IMR-90 (cell line): Measurements from ENCODE around the gene ERAP2. TPM values are rescaled to one million over a fixed set of nuclear protein-coding genes. Genes with fewer than 3 reads are reported as not detected.

Source experiments
- ATAC-seq: fragments of 200-7000 bp; cut with Tn5 transposase; 2 replicates; pipeline ENCODE4 v1.9.1; 2020; ENCODE audit warnings: low read depth, mild to moderate bottlenecking, moderate library complexity
- BruUV-seq: library from RNA; stranded (reverse); fragments of 400-500 nt; replicated peaks from 2 replicates; lab custom pipeline; 2021; lab: Mats Ljungman, UMichigan
- CTCF ChIA-PET: fragments of 300-600 bp; formaldehyde crosslinking; extraction: SDS; loops from one replicate; lab custom pipeline; 2021; ENCODE audit warnings: antibody characterized with exemption; lab: Yijun Ruan, JAX
- POLR2A ChIA-PET: fragments of 300-600 bp; sonication (Branson Sonifier 250); formaldehyde crosslinking; loops from one replicate; lab custom pipeline; 2022; ENCODE audit warnings: antibody characterized with exemption; ENCODE audit not compliant: unreplicated experiment; lab: Charles Lee
- DNase-seq: peaks from one replicate; pipeline ENCODE4 v3.0.0; 2013
- H2AFZ ChIP-seq: replicated peaks from 2 replicates; pipeline ENCODE3; 2013; ENCODE audit warnings: low read length, mild to moderate bottlenecking; ENCODE audit not compliant: poor library complexity
- H2AK5ac ChIP-seq: 2 replicates; pipeline ENCODE4 v1.6.1; 2013; ENCODE audit warnings: low read depth, low read length, inconsistent platforms
- H2AK9ac ChIP-seq: replicated peaks from 2 replicates; pipeline ENCODE3; 2013; ENCODE audit warnings: mild to moderate bottlenecking, low read depth, low read length, moderate library complexity; ENCODE audit not compliant: poor library complexity
- H2BK120ac ChIP-seq: 2 replicates; pipeline ENCODE4 v1.6.1; 2013; ENCODE audit warnings: low read depth, low read length, inconsistent platforms
- H2BK15ac ChIP-seq: 3 replicates; pipeline ENCODE4 v1.6.1; 2013; ENCODE audit warnings: low read depth, low read length, inconsistent platforms
- H2BK20ac ChIP-seq: 2 replicates; pipeline ENCODE4 v1.6.1; 2013; ENCODE audit warnings: low read depth, mild to moderate bottlenecking, inconsistent platforms, low read length, moderate library complexity
- H2BK5ac ChIP-seq: 2 replicates; pipeline ENCODE4 v1.6.1; 2013; ENCODE audit warnings: mild to moderate bottlenecking, low read depth, low read length, inconsistent platforms; ENCODE audit not compliant: poor library complexity, severe bottlenecking
- H3K14ac ChIP-seq: replicated peaks from 2 replicates; pipeline ENCODE4 v1.6.1; 2013; ENCODE audit warnings: low read depth, low read length, inconsistent platforms
- H3K18ac ChIP-seq: 2 replicates; pipeline ENCODE4 v1.6.1; 2013; ENCODE audit warnings: low read depth, low read length, control low read depth
- H3K23ac ChIP-seq: 2 replicates; pipeline ENCODE4 v1.6.1; 2013; ENCODE audit warnings: low read depth, low read length, inconsistent platforms
- H3K27ac ChIP-seq: 2 replicates; pipeline ENCODE4 v1.5.1; 2013; ENCODE audit warnings: mild to moderate bottlenecking, control low read depth, low read length; ENCODE audit not compliant: insufficient read depth
- H3K27me3 ChIP-seq: 2 replicates; pipeline ENCODE4 v1.6.1; 2013; ENCODE audit warnings: low read length; ENCODE audit not compliant: control insufficient read depth, insufficient read depth
- H3K36me3 ChIP-seq: 2 replicates; pipeline ENCODE4 v1.6.1; 2013; ENCODE audit warnings: low read length, mixed read lengths; ENCODE audit not compliant: control insufficient read depth, insufficient read depth
- H3K4ac ChIP-seq: 2 replicates; pipeline ENCODE4 v1.6.1; 2013; ENCODE audit warnings: low read depth, low read length, inconsistent platforms
- H3K4me1 ChIP-seq: 2 replicates; pipeline ENCODE4 v1.6.1; 2013; ENCODE audit warnings: low read length, mixed read lengths; ENCODE audit not compliant: control insufficient read depth, insufficient read depth
- H3K4me2 ChIP-seq: 2 replicates; pipeline ENCODE4 v1.6.1; 2013; ENCODE audit warnings: low read depth, mild to moderate bottlenecking, control low read depth, low read length, moderate library complexity
- H3K4me3 ChIP-seq: 2 replicates; pipeline ENCODE4 v1.5.1; 2013; ENCODE audit warnings: low read depth, mild to moderate bottlenecking, control low read depth, low read length, moderate library complexity; ENCODE audit not compliant: insufficient read depth
- H3K56ac ChIP-seq: 2 replicates; pipeline ENCODE4 v1.6.1; 2013; ENCODE audit warnings: low read length, inconsistent platforms; ENCODE audit not compliant: insufficient read depth; ENCODE audit errors: extremely low read depth
- H3K79me1 ChIP-seq, 2 experiments: 2 replicates each; pipeline ENCODE4 v1.6.1; 2013; ENCODE audit warnings: low read length in 2 of 2, inconsistent platforms in 1 of 2, low read depth in 1 of 2
- H3K9ac ChIP-seq: 2 replicates; pipeline ENCODE4 v1.6.1; 2013; ENCODE audit warnings: low read depth, low read length, control low read depth
- H3K9me1 ChIP-seq: 2 replicates; pipeline ENCODE4 v1.6.1; 2013; ENCODE audit warnings: low read length, inconsistent platforms; ENCODE audit not compliant: insufficient read depth
- H3K9me3 ChIP-seq: 2 replicates; pipeline ENCODE4 v1.6.1; 2013; ENCODE audit warnings: low read length; ENCODE audit not compliant: control insufficient read depth, insufficient read depth
- H4K20me1 ChIP-seq: 2 replicates; pipeline ENCODE4 v1.6.1; 2013; ENCODE audit warnings: low read length, inconsistent platforms; ENCODE audit not compliant: insufficient read depth
- H4K5ac ChIP-seq: 2 replicates; pipeline ENCODE4 v1.6.1; 2013; ENCODE audit warnings: mild to moderate bottlenecking, low read depth, low read length, control low read depth
- H4K8ac ChIP-seq, 2 experiments: 2 replicates each; pipeline ENCODE4 v1.6.1; 2013; ENCODE audit warnings: low read depth in 2 of 2, low read length in 2 of 2, control low read depth in 1 of 2, inconsistent platforms in 1 of 2
- H4K91ac ChIP-seq: 2 replicates; pipeline ENCODE4 v1.6.1; 2013; ENCODE audit warnings: low read depth, low read length, inconsistent platforms; ENCODE audit not compliant: insufficient read depth
- FOS ChIP-seq: fragments of 150-350 bp; IDR thresholded peaks from 2 replicates; pipeline ENCODE4 v1.6.1; 2016; ENCODE audit warnings: low read depth, low read length
- MXI1 ChIP-seq: IDR thresholded peaks from 2 replicates; pipeline ENCODE4 v1.6.1; 2012; ENCODE audit warnings: low read depth, mild to moderate bottlenecking, low read length, moderate library complexity, borderline replicate concordance
- RAD21 ChIP-seq: IDR thresholded peaks from 2 replicates; pipeline ENCODE4 v1.6.1; 2012; ENCODE audit warnings: low read length, improper control_type of control experiment
- SMC3 ChIP-seq: fragments of 150-350 bp; IDR thresholded peaks from 2 replicates; pipeline ENCODE4 v1.6.1; 2016; ENCODE audit warnings: low read depth, mild to moderate bottlenecking, antibody characterized with exemption, low read length, moderate library complexity
- WGBS, 2 experiments: methylation state at CpG; one replicate each; pipeline versions ENCODE4 v1.1.5 to v1.1.7; 2013; ENCODE audit warnings: missing lambda C conversion rate in 2 of 2; ENCODE audit not compliant: insufficient read length in 1 of 2; ENCODE audit errors: extremely low coverage in 2 of 2; 5-methylcytosine and 5-hydroxymethylcytosine counted together
- dilution Hi-C: fragments of 300-500 bp; cut with HindIII; formaldehyde crosslinking; loops from one replicate; pipeline ENCODE4 v1.14.3; 2018; ENCODE audit warnings: low sequenced_read_pairs; ENCODE audit not compliant: unreplicated experiment
- in situ Hi-C: fragments of 300-500 bp; cut with MboI; formaldehyde crosslinking; loops from 3 replicates; pipeline ENCODE4 v1.14.3; 2019; ENCODE audit warnings: low sequenced_read_pairs, inconsistent platforms, mixed read lengths
- intact Hi-C: fragments of 100-400 bp; cut with micrococcal nuclease; formaldehyde crosslinking; loops from 2 replicates; pipeline ENCODE4 v1.10.0; 2022
- polyA plus RNA-seq, 3 experiments: library from polyadenylated mRNA; depleted of rRNA; stranded (reverse); fragments of >200 nt; gene quantifications; 2 replicates each; pipeline ENCODE4 v1.2.3, GENCODE V29; 2012; ENCODE audit warnings: low replicate concordance in 1 of 3
- total RNA-seq: library from RNA; depleted of rRNA; stranded (reverse); fragments of >200 nt; gene quantifications from 2 replicates; pipeline ENCODE4 v1.2.3, GENCODE V29; 2012

ERAP2 gene
- total and polyA plus RNA-seq, 2 of the 4 experiments (the other 2 are of a cell fraction), result 10.6 to 21.3 TPM

- Histone ChIP-seq H3K27ac (no peak overlapping the region), H4K91ac (no peak overlapping the region)
- ATAC-seq, result peak; percentile 85
These were observed 91.8 kb downstream of the ERAP2 start for GRCh38 chr5:96968074-96968473.

More at GRCh38 chr5:96968074-96968473, 91.8 kb downstream of the ERAP2 start:
- H3K4me3 ChIP-seq, result no peak overlapping the region
- 0 out of 2 replicates have a peak overlapping the region, but pooled peaks have one; percentile 1 for H3K4me2 ChIP-seq
- H2AFZ ChIP-seq, result no peak overlapping the region
- H2AK9ac ChIP-seq, result no peak overlapping the region
- peaks cover 10% of the 10 kb centered on the region for H3K9me1 ChIP-seq
- peaks cover 7% of the 10 kb centered on the region for H3K4me1 ChIP-seq
- no peaks in the 10 kb centered on the region for H4K20me1 ChIP-seq
- BruUV-seq, result no TSS peak
- H3K79me1 ChIP-seq, result peaks cover 16 to 39% of the 10 kb centered on the region in 2 experiments
- H3K4ac ChIP-seq, result no peak overlapping the region
- no peak overlapping the region for H3K9ac ChIP-seq
- H3K56ac ChIP-seq, result no peak overlapping the region
- DNase-seq, result peak; percentile 52
- H2BK15ac ChIP-seq, result no peak overlapping the region
- no peak overlapping the region for H2BK20ac ChIP-seq
- intact Hi-C loops (no loop called here), dilution Hi-C loops (no loop called here), in situ Hi-C loops (no loop called here)
- no peak overlapping the region for H3K14ac ChIP-seq
- ChIA-PET POLR2A (no interaction called here), CTCF (no interaction called here)
- H2BK120ac ChIP-seq, result no peak overlapping the region
- no peak overlapping the region for H3K18ac ChIP-seq
- H2BK5ac ChIP-seq, result no peak overlapping the region
- no peak overlapping the region for H4K5ac ChIP-seq
- no peak overlapping the region for H2AK5ac ChIP-seq
- no peak overlapping the region for H3K23ac ChIP-seq
- WGBS, 2 experiments, result no CpG with 5 or more reads among the region's 1 CpG
- no peak overlapping the region for H4K8ac ChIP-seq
- H3K9me3 ChIP-seq, result no peaks in the 10 kb centered on the region
- no peaks in the 10 kb centered on the region for H3K27me3 ChIP-seq
- TF ChIP-seq FOS, result peak; percentile 30; the same call in 1 of the 2 replicates
- no peak for TF ChIP-seq RAD21
- no peak for TF ChIP-seq SMC3
- no peak for TF ChIP-seq MXI1
- no peaks in the 10 kb centered on the region for H3K36me3 ChIP-seq
